Measurements from ENCODE around the gene STX12.

- no peak for TF ChIP-seq REST (IDR thresholded peaks at IDR 0.05; ENCODE audit: low read depth, low read length)
- no peak for TF ChIP-seq CTCF (IDR thresholded peaks at IDR 0.05)
- no peak for TF ChIP-seq GABPA (IDR thresholded peaks at IDR 0.05; ENCODE audit: low read depth)
These were observed 59.7 kb downstream of the STX12 start for GRCh38 chr1:27832762-27833161.

All from SK-N-SH (cell line).